HepG2 (cell line): Measurements from ENCODE around the gene PURB. TPM values are rescaled to one million over a fixed set of nuclear protein-coding genes. Genes with fewer than 3 reads are reported as not detected.

Experiments
- AGO1 ChIP-seq: fragments of 200-400 bp; formaldehyde crosslinking; IDR thresholded peaks from 2 replicates; pipeline ENCODE4 v1.6.1; 2017; ENCODE audit warnings: mild to moderate bottlenecking, low read depth, low read length, moderate library complexity; ENCODE audit not compliant: poor library complexity, severe bottlenecking
- ATF2 ChIP-seq: sonication (generic); formaldehyde crosslinking; IDR thresholded peaks from 2 replicates; pipeline ENCODE4 v1.4.0; 2020; ENCODE audit warnings: missing genetic modification reagents
- ATF6 ChIP-seq: sonication (generic); formaldehyde crosslinking; conservative IDR thresholded peaks from 2 replicates; pipeline ENCODE4 v1.4.0; 2020; ENCODE audit warnings: missing genetic modification reagents
- BRF2 ChIP-seq: sonication (generic); formaldehyde crosslinking; IDR thresholded peaks from 2 replicates; pipeline ENCODE4 v1.8.1; 2022; ENCODE audit warnings: mild to moderate bottlenecking, missing genetic modification reagents
- DMAP1 ChIP-seq: IDR thresholded peaks from 2 replicates; pipeline ENCODE4 v1.6.1; 2016
- EEA1 ChIP-seq: sonication (generic); formaldehyde crosslinking; IDR thresholded peaks from 2 replicates; pipeline ENCODE4 v1.5.1; 2020; ENCODE audit warnings: mild to moderate bottlenecking, missing genetic modification reagents, borderline replicate concordance
- EHMT2 ChIP-seq: fragments of 200-600 bp; sonication (generic); IDR thresholded peaks from 2 replicates; pipeline ENCODE4 v1.7.0; 2017; ENCODE audit warnings: antibody characterized with exemption, low read depth, low read length, borderline replicate concordance
- HDAC1 ChIP-seq: sonication (generic); formaldehyde crosslinking; IDR thresholded peaks from 2 replicates; pipeline ENCODE4 v1.5.1; 2020; ENCODE audit warnings: mild to moderate bottlenecking, missing genetic modification reagents
- HNRNPLL ChIP-seq: fragments of 200-400 bp; formaldehyde crosslinking; IDR thresholded peaks from 2 replicates; pipeline ENCODE4 v1.6.1; 2017; ENCODE audit warnings: mild to moderate bottlenecking, low read depth, low read length; ENCODE audit not compliant: poor library complexity, severe bottlenecking
- LBX2 ChIP-seq: sonication (generic); formaldehyde crosslinking; IDR thresholded peaks from 2 replicates; pipeline ENCODE4 v1.5.0; 2020; ENCODE audit warnings: missing genetic modification reagents, mild to moderate bottlenecking, borderline replicate concordance
- MAZ ChIP-seq, 2 experiments: sonication (generic) in 1 of 2; formaldehyde crosslinking in 1 of 2; IDR thresholded peaks; 2 replicates each; pipeline versions ENCODE4 v1.5.0 to v1.6.1; 2012 to 2020; ENCODE audit warnings: low read depth in 2 of 2, mild to moderate bottlenecking in 2 of 2, borderline replicate concordance in 1 of 2, improper control_type of control experiment in 1 of 2, low read length in 1 of 2, missing genetic modification reagents in 1 of 2, moderate library complexity in 1 of 2
- NFYC ChIP-seq: IDR thresholded peaks from 2 replicates; pipeline ENCODE4 v1.6.1; 2016; ENCODE audit warnings: missing genetic modification reagents, missing compliant biosample characterization
- NR1H2 ChIP-seq: sonication (generic); formaldehyde crosslinking; IDR thresholded peaks from 2 replicates; pipeline ENCODE4 v1.8.1; 2022; ENCODE audit warnings: low read depth, missing genetic modification reagents, borderline replicate concordance
- NR2F1 ChIP-seq, 2 experiments: fragments of 450-650 bp in 1 of 2; formaldehyde crosslinking in 1 of 2; IDR thresholded peaks; 2 replicates each; pipeline versions ENCODE4 v1.5.0 to v1.6.1; 2016 to 2020; ENCODE audit warnings: mild to moderate bottlenecking in 1 of 2, missing compliant biosample characterization in 1 of 2, missing genetic modification reagents in 1 of 2, moderate library complexity in 1 of 2
- SP2 ChIP-seq: sonication (generic); formaldehyde crosslinking; IDR thresholded peaks from 2 replicates; pipeline ENCODE4 v1.5.1; 2020; ENCODE audit warnings: mild to moderate bottlenecking, missing genetic modification reagents
- TBX3 ChIP-seq: fragments of 450-650 bp; IDR thresholded peaks from 2 replicates; pipeline ENCODE4 v1.6.1; 2017; ENCODE audit warnings: antibody characterized with exemption, mild to moderate bottlenecking, inconsistent platforms, borderline replicate concordance
- TCF7 ChIP-seq: sonication (generic); IDR thresholded peaks from 2 replicates; pipeline ENCODE4 v1.6.1; 2016; ENCODE audit warnings: antibody characterized with exemption, low read depth
- ZNF280B ChIP-seq: sonication (generic); formaldehyde crosslinking; IDR thresholded peaks from 2 replicates; pipeline ENCODE4 v1.5.0; 2020; ENCODE audit warnings: missing genetic modification reagents, mild to moderate bottlenecking, borderline replicate concordance
- ZNF607 ChIP-seq: sonication (generic); formaldehyde crosslinking; IDR thresholded peaks from 2 replicates; pipeline ENCODE4 v1.5.1; 2020; ENCODE audit warnings: missing genetic modification reagents, mild to moderate bottlenecking, borderline replicate concordance
- ZNF749 ChIP-seq: sonication (generic); formaldehyde crosslinking; IDR thresholded peaks from 2 replicates; pipeline ENCODE4 v1.8.0; 2022; ENCODE audit warnings: mild to moderate bottlenecking, missing genetic modification reagents, moderate library complexity, borderline replicate concordance
- ZSCAN12 ChIP-seq: sonication (generic); formaldehyde crosslinking; IDR thresholded peaks from 2 replicates; pipeline ENCODE4 v1.9.0; 2021; ENCODE audit warnings: mild to moderate bottlenecking, missing genetic modification reagents
- polyA plus RNA-seq, 8 experiments: library from polyadenylated mRNA; depleted of rRNA in 3 of 8; stranded (reverse) in 7 of 8; unstranded in 1 of 8; fragments of >200 nt; fragmentation: Illumina TruSeq in 4 of 8; extraction: Trizol in 4 of 8; gene quantifications; 2 replicates each; pipeline versions ENCODE4 v1.2.1 to v1.2.3, GENCODE V29; 2011 to 2016; ENCODE audit warnings: low read depth in 4 of 8, missing spikeins in 1 of 8, mixed read lengths in 1 of 8; ENCODE audit not compliant: insufficient read depth in 1 of 8
- total RNA-seq, 5 experiments: library from RNA; depleted of rRNA; stranded (reverse); fragments of >200 nt; fragmentation: Illumina TruSeq; extraction: Trizol; gene quantifications; 2 replicates each; pipeline ENCODE4 v1.2.3, GENCODE V29; 2016; ENCODE audit warnings: low read depth in 1 of 5

PURB gene
- total and polyA plus RNA-seq, 2 of the 13 experiments (the other 11 are each of a cell fraction or from before 2014, with no cell fraction given) = 2.3 to 4.3 TPM

- TF ChIP-seq NR2F1 (CRISPR knock-in tag; IDR thresholded peaks at IDR 0.05) = no peak
- TF ChIP-seq BRF2 (CRISPR knock-in tag) = peak; percentile 79; the same call in 1 of the 2 replicates
- peak; percentile 99 for TF ChIP-seq SP2 (CRISPR knock-in tag)
- TF ChIP-seq ZSCAN12 = no peak
- TF ChIP-seq EHMT2 = no peak
- TF ChIP-seq TCF7 = no peak
- TF ChIP-seq NFYC (CRISPR knock-in tag) = peak; percentile 97
- TF ChIP-seq ATF6 (CRISPR knock-in tag) = no peak
- TF ChIP-seq ZNF280B = no peak; the same call in 1 of the 2 replicates
- TF ChIP-seq EEA1 (CRISPR knock-in tag) = no peak
- no peak for TF ChIP-seq LBX2 (CRISPR knock-in tag)
- peak; percentile 58 for TF ChIP-seq ATF2 (CRISPR knock-in tag)
- TF ChIP-seq AGO1 = peak; percentile 26
- TF ChIP-seq HDAC1 (CRISPR knock-in tag) = peak; percentile 52; the same call in 1 of the 2 replicates
- TF ChIP-seq ZNF607 (CRISPR knock-in tag) = peak; percentile 72; the same call in 1 of the 2 replicates
- peak; percentile 82 for TF ChIP-seq DMAP1 (CRISPR knock-in tag)
- no peak for TF ChIP-seq NR1H2 (CRISPR knock-in tag)
- TF ChIP-seq TBX3 = no peak
- TF ChIP-seq MAZ (IDR thresholded peaks at IDR 0.05; ENCODE audit: borderline replicate concordance, low read depth, low read length) = peak; percentile 39; the same call in 1 of the 2 replicates
- peak; percentile 73; the same call in 1 of the 2 replicates for TF ChIP-seq MAZ (CRISPR knock-in tag; IDR thresholded peaks at IDR 0.05; ENCODE audit: low read depth)
- TF ChIP-seq ZNF749 (CRISPR knock-in tag) = peak; percentile 80; the same call in 1 of the 2 replicates
- peak; percentile 79 for TF ChIP-seq HNRNPLL
Measured at GRCh38 chr7:44847920-44848634, 37.3 kb downstream of the PURB start, which contains the start of gene H2AZ2 (continued).
